MM.1S (cell line): ENCODE results near the gene ITPKA.

ENCODE experiments used
- CTCF ChIP-seq: fragments of 300-600 bp; sonication (generic); IDR thresholded peaks from 2 replicates; pipeline ENCODE4 v1.5.1; 2016; ENCODE audit warnings: antibody characterized with exemption, low read length, mixed read lengths
- EZH2 ChIP-seq: fragments of 300-600 bp; sonication (generic); optimal IDR thresholded peaks from 2 replicates; pipeline ENCODE3; 2017; ENCODE audit warnings: low read depth, mild to moderate bottlenecking, antibody characterized with exemption, low read length, mixed read lengths
- EZH2phosphoT487 ChIP-seq: fragments of 300-600 bp; sonication (generic); IDR thresholded peaks from 2 replicates; pipeline ENCODE4 v1.6.1; 2018; ENCODE audit warnings: antibody characterized with exemption, low read length

- no peak for TF ChIP-seq EZH2phosphoT487
- TF ChIP-seq CTCF, result no peak
- TF ChIP-seq EZH2, result no peak
Measured at GRCh38 chr15:41492597-41493204, 973 bp upstream of the ITPKA start.
